GM19099 (cell line): ENCODE measurements around the gene DCC.

Experiments
- POLR2A ChIP-seq: IDR thresholded peaks from 3 replicates; pipeline ENCODE4 v1.6.1; 2011; ENCODE audit warnings: low read depth; ENCODE audit not compliant: insufficient read length; ENCODE audit errors: extremely low read depth

The DCC gene

DNA sequence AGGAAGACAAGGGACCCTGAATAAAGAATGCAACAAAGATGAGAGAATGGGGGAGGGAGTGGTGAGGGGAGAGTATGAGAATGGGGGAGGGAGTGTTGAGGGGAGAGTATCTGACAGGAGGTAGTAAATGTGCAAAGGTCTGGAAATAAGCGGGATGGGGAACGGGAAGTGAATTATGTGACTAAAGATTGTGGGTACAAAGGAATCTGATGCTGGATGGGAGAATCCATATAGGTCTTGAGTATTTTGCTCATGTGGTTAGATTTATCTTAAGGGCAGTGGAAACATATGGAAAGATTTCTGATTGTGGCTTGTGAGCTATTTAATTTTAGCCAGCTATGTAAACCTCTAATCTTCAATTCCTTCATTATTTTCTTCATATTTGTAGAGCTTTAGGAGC lies 593.4 kb downstream of the DCC start:
- no peak for TF ChIP-seq POLR2A

DNA sequence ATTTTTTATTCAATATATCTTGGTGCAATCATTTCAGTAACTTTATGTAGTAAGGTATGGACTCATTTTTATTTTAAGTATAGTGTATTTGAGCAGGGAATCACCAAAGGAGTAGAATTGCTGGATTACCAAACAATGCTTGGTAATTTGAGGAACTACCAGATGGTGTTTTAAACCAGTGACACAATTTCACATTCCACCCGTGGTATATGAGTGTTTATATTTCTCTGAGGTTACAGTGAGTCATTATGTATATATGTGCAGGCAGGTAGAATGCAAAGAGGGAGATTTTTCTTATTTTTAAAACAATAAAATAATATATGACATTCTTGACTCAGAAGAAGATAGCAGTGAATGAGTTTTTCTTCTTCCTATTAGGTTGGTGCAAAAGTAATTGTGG lies 596.9 kb downstream of the DCC start:
- no peak for TF ChIP-seq POLR2A

DNA sequence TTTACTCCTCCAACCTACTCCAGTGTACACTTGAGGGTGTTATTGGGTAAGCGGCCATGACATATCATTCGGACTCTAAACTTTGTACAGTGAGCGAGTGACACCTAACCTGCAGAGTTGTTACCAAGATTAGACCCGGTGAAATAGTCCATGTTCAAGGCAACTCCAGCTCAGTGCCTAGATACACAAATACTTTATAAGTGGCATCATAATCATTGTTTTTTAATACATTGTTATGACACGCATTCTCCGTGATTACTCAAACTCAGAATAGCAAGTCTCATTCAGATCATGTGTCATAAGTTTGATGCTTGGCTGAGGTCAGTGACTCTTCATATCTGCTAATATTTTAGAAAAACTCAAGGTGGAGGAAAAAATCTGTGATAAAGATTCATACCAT lies 597.8 kb downstream of the DCC start:
- TF ChIP-seq POLR2A = no peak

DNA sequence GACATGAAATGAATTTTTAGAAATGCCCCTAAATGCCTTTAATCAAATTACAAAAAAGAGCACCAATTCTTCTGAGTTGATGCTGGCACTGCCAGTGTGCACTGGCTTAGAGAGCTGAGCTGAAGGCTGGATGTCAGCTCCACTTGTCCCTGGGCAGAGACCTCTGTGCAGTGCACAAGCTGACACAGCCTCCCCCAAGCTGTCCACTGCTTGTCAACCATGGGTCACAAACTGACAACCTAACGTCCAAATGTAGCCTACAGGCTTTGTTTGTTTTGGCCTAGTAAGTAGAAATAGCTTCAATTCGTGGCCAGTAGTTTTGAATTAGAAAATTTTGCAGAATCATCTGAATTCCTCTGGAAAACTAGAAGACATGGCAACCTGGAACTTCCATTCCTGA lies 605.6 kb downstream of the DCC start:
- no peak for TF ChIP-seq POLR2A

DNA sequence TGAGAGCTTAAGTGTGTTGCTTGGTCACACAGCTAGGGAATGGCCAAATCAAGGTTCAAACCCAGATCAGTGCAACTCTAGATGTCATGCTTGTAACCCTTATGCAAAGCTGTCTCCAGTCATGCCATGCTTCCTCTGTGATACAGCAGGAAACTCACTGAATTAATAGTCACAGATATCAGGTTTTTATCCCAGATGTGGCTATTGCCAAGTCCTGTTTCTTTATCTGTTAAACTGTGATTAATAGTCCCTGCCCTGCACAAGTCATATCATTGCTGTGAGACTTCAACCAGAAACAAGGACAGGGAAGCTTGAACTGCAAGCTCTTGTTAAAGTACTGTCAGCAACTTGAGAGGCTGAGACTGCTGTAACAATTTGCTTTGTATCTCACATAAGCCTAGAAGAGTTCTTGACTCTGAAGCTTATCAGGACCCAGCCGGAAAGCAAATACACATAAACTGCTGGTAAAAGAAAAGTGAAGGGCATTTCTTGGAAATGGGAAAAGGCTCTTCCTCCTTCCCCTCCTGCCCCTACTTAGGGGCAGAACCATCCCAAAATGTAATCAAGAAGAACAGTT lies 609.0 kb downstream of the DCC start:
- no peak for TF ChIP-seq POLR2A

DNA sequence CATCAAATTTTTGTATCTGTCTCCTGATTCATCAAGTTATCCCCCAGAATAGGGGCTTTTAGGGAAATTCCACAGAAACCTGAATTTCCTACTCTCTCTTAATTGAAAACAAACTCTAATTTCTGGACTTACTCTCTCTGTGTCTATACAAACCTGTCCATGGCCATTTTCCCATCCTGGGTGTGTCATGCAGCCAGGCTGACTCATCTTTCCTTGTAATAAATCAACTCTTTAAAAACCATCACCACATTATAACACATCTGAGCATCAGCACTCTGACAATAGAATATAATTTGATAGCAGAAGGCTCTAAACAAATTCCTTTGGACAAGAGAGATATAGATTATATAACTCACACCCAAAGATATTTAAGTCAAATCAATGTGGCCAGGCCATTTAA lies 610.2 kb downstream of the DCC start:
- no peak for TF ChIP-seq POLR2A

DNA sequence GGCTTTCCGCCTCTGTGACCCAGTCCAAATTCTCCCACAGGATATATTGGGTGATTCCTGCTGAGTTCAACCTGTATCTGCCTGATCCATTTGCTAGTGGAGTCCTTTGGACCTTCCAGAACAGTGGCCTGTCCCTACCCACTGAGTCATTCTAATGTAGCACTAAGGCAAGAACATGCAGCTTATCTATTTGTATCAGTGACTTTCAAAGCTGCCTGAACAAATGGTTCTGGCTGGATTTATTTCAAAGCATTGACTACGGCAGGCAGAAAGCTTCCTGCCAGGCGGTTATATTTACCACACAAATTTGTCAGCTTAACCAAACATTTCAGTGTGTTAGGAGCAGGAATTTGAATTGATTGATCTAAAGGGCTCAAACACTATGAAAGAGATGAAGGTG lies 613.4 kb downstream of the DCC start:
- no peak for TF ChIP-seq POLR2A

DNA sequence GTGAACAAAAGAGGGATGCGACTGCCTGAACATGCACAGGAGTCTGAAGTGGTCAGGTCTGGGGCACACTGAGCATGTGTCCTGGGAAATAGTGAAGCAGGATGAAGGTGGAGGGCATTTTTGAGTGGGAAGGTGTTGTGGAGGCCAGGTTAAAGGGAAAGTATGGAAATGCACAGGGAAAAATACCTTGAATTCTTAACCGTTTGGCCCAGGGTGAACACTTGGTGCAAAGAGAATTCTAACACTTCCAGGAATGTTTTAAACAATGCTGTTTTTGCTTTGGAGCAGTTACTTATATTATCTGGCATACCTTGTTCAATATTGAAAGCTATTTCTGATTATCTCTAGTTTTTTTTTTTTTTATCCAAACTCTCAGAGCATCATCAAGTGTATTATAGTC lies 623.5 kb downstream of the DCC start:
- TF ChIP-seq POLR2A = no peak

DNA sequence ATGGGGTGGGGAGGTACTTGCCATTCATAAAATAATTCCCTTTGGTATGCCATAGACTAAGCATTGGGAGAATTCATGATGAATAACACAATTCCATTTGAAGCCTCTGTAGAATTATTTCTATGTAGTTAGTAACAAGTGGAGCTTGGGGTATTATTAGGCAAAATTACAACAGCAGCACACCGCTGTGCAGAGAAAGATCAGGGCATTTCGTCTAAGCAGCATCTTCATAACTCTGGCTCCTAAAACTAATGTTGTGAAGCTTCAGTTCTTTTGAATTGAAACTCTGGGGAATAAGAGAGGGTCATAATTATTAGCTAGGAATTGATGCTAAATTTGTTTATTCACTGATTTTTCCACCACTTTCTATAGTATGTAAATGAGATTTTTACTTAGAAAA lies 630.7 kb downstream of the DCC start:
- TF ChIP-seq POLR2A = no peak

DNA sequence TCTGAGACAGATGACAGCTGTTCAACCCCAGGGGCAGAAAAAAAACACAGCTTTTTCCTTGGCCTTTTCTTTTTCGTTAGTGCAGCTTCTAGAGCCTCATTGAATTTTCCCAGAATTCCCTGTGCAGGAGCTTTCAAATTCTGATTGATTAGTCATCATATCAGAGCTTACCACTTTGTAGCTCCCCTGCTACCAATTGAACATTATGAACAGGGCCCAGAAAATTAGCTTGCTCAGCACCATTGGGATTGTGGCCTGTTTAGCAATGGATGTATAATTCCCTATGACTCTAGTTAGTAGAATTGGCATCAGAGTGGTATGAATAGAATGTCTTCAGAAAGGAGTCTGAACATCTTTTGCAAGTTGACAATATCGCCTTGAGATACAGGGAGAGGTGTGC lies 631.1 kb downstream of the DCC start:
- TF ChIP-seq POLR2A = no peak

DNA sequence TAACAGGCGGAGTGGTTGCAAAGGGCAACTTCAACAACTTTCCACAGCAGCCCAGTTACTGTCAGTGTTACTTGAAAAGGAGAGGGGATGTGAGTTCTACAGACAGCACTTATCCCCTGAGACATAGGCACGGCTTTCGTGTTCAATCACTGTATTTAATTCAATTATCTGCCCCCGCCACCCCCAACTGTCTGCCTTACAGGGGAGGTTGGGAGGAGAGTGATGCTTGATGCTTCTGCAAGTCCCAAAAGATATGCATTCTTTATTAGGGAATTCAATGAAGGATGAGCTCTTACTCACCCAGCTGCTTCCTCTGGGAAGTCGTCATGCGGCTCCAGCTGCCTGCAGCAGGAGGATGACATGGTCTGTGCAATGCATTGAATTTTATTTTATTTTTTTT lies 639.9 kb downstream of the DCC start:
- TF ChIP-seq POLR2A = no peak

DNA sequence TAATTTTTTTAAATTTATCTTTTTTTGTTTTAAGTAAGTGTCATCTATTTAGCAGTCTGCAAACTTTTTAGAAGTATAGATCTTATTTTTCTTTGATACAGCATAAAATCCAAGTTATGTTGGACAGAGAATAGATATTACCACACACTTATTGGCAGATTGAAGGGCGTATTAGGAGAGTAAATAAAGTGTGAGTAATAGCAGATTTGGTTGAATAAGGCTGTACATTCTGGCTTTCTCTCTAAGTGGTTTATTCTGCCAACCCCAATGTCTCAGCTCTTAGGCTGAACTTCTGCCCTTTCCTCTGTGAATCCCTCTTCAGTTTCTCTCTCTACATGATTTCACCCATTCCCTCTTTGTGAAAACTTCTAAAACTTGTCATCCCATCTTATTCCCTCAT lies 651.2 kb downstream of the DCC start:
- TF ChIP-seq POLR2A = no peak

DNA sequence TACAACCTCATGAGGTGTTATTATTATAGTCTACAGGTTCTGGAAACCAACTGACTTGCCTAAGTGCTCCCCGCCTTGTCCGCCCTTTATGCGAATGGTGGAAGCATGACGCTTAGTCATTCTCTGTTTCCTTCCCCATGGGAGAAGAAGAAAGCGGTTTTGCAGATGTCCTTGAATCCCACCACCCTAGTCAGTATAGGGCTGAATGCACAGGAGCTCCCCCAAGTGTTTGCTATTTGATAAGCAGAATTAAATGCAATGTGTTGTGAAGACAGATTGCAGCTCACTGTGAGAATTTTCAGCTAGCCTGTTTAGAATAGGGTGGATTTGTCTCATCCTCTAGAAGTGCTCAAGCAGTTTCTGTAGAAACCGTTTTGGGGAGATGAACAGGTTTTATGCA lies 652.0 kb downstream of the DCC start:
- TF ChIP-seq POLR2A = no peak

DNA sequence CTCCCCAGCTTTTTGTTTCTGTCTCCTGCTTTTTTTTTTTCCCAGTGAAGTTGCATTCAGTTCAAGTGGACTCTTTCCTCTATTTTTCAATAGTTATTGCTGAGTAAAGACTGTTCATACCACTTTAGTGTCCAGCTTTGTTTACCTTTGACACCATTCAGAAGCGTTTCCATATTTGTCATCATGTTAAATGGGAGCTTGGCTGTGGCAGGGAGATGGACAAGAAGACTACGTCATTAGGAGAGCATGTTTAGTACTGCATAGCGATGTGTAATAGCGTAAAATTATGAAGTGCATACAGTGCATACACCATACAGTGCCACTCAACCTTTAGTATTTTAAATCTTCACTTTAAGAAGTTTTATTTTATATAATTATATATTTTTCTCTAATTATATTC lies 655.9 kb downstream of the DCC start:
- no peak for TF ChIP-seq POLR2A

DNA sequence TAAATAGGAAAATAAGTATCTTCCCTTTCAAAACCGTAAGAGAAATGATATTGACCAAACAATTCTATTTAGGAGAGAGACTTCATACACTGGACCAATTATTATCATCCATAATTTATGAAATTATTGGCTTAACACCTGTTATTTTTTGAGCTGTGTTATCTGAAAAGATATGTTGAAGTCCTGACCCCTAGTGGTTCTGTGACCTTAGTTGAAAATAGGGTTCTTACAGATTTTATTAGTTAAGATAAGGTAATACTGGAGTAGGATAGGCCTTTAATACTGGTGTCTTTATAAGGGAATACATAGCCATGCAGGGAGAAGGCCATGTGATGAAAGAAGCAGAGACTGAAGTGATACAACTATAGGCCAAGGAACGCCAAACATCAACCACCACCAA lies 659.6 kb downstream of the DCC start:
- no peak for TF ChIP-seq POLR2A

DNA sequence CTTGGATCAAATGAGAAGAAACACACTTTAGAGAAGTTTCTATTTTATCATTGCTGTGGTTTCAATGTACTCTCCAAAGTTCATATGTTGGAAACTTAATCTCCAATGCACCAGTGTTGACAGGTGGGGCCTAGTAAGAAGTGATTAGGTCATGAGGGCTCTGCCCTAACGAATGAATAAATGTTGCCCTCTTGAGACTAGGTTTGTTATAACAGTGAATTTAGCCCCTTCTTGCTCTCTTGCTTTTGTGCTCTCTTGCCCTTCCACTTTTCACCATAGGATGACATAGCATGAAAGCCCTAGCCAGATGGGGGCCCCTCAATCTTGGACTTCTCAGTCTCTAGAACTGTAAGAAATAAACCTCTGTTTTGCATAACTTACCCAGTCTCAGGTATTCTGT lies 664.8 kb downstream of the DCC start:
- TF ChIP-seq POLR2A = no peak

DNA sequence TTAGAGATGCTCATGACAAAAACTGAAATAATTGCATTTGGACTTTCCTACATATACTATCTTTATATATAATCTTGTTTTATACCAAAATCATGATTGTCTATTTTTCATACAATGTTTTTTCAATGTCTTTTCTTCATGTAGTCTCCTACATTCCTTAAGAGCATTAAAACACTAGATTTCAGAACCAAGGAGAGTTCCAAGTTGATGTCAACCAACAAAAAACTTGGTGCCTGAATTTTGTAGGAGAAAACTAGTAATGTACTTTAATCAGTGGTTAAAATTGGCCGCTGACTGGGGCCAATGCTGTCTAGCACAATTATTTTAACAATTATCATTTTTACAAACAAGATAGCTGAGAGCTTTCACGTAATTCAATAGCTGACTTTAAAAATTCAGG lies 678.8 kb downstream of the DCC start:
- TF ChIP-seq POLR2A = no peak
